ENCODE data around the gene AIFM1.

GRCh38 chrX:130176354-130176776 is 10.7 kb upstream of the AIFM1 start:
- no peak for TF ChIP-seq CTCF (IDR thresholded peaks at IDR 0.05; ENCODE audit: low read depth, low read length, missing input control)
- no peak for TF ChIP-seq REST (IDR thresholded peaks at IDR 0.05)
- TF ChIP-seq MAX (IDR thresholded peaks at IDR 0.05) = no peak
- no peak for TF ChIP-seq SP1 (IDR thresholded peaks at IDR 0.05)
- no peak for TF ChIP-seq FOXA1 (IDR thresholded peaks at IDR 0.05)

All from liver (tissue), 3 donors.